GM19468 (cell line): Measurements from ENCODE around the gene NKX1-2.

ENCODE experiments used
- ATAC-seq: cut with Tn5 transposase; IDR thresholded peaks from one replicate; pipeline ENCODE4 v1.9.1; 2021; ENCODE audit warnings: mild to moderate bottlenecking, moderate library complexity, moderate number of reproducible peaks; ENCODE audit not compliant: unreplicated experiment; ENCODE audit errors: extremely low read depth

Gene NKX1-2

GRCh38 chr10:124477614-124478363 is 28.0 kb upstream of the NKX1-2 start:
- no peak for ATAC-seq

- ATAC-seq = no peak
Observed at GRCh38 chr10:124476043-124476725, 26.3 kb upstream of the NKX1-2 start.

- no peak for ATAC-seq
Observed at GRCh38 chr10:124474514-124475070, 24.8 kb upstream of the NKX1-2 start.

GRCh38 chr10:124473070-124473469 is 23.2 kb upstream of the NKX1-2 start:
- ATAC-seq = no peak

GRCh38 chr10:124472071-124472470 is 22.2 kb upstream of the NKX1-2 start:
- no peak for ATAC-seq

GRCh38 chr10:124470544-124471434 is 21.0 kb upstream of the NKX1-2 start:
- ATAC-seq = no peak

DNA sequence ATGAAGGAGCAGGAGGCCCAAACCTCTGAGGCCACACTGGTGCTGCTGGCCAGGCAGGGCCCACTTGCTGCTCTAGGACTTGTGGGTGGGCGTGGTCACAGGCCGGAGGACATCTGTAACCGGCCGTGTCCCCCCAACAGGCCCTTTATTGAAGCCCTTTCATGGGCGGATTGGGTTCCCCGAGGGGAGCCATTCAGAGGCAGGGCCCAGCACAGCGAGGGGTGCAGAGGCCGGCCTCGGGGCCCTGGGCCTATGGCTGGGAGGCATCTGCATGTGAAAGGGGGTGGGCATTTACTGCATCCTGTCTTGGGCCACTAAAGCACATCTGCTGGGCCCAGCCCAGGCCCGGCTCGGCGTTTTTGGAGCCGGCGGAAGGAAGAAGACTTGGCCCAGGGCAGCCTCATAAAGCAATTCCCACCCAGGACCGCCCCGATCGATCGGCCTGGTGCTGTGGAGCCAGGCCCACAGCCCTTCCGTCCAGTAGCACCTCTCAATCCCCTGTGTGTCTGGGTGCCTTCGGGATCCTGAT is 20.2 kb upstream of the NKX1-2 start:
- no peak for ATAC-seq

DNA sequence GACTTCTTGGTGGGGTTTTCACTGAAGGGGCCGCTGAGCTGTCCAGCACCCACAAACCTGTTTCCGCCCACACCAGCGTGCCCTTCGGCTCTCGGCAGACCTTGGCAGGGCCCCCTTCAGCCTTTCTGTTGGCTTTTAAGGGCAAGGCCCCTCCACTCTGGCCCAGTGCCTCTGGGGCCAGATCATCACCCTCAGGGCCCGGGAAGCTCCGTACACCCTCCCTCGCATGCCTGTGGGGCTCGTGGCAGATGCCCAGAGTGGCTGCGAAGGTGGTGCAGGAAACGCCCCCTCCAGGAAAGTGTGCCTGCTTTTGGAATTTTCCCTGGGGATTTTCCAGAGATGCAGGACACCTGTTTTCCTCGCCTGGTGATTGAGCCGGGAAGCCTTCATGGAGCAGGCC is 18.8 kb upstream of the NKX1-2 start:
- no peak for ATAC-seq

DNA sequence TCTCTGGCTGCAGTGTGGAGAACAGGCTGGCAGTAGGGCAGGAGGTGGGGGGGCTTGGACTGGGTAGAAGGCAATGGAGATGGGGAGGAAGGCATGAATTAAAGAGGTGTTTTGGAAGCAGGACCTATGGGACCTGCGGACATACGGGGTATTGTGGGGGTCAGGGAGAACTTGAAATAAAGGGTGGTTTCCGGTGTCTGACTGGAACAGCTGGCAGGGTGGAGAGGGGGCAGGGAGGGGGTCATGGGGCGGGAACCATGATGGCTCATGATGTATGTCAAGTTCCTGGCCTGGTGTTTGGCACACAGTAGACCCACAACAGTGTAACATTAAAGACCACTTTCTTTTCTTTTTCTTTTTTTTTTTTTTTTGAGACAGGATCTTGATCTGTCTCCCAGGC is 17.3 kb upstream of the NKX1-2 start:
- no peak for ATAC-seq

DNA sequence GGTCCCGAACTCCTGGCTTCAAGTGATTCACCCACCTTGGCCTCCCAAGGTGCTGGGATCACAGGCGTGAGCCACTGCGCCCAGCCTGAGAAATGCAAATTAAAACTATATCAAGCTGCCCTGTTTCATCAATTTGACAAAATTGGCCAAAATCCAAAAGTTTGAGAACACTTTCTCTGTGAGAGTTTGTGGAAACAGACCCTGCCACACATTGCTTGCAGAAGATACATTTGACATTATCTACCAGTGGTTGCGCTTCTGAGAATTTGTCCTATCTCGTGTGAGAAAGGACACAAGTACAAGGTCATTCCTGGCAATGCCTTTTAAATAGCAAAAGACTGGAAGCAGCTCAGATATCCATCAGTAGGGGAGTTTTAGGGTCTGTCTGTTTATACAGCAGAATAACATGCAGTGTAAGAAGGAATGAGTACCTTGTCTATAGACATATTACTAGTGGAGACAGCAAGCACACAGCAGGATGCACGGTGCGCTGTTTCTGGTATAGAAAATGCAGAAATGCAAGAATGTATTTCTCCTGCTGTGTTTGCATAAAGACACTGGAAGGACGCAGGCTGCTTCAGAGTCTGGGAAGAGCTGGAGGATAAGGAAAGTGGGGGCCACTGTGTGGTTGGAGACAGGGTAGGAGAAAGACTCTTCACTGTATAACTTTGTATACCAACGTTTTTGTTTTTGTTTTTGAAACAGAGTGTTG is 16.1 kb upstream of the NKX1-2 start:
- ATAC-seq = no peak

DNA sequence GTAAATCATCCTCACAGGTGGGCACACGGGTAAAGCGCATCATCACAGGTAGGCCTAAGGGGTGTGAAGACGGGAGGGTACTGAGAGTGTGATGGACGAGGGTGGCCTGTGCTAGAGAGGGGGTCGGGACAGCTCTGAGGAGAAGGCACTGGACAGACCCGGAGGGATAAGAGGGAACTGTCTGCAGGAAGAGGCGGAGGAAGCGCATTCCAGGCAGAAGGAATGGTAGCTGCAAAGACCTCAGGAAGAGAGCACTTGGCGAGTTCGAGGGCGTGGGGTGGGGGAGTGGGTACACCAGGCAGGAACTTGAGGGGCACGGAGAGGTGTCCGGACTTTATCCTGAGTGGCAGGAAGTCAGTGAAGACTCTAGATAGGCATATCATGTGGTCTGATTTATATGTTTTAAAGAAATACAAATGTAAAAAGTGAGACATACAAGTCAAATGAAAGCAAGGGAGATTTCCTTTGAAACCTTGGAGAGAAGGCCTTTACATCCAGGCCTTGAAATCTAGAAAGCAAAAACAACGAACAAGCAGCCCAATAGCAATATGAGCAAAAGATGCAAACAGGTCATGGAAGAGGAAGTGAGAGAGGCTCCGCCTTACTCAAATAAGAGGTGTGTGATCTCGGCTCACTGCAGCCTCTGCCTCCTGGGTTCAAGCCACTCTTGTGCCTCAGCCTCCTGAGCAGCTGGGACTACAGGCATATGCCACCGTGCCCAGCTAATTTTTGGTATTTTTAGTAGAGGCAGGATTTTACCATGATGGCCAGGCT is 15.4 kb upstream of the NKX1-2 start:
- ATAC-seq = no peak

- ATAC-seq = no peak
Observed at GRCh38 chr10:124464028-124464965, 14.5 kb upstream of the NKX1-2 start.

- ATAC-seq = no peak
Observed at GRCh38 chr10:124462348-124462695, 12.5 kb upstream of the NKX1-2 start.

DNA sequence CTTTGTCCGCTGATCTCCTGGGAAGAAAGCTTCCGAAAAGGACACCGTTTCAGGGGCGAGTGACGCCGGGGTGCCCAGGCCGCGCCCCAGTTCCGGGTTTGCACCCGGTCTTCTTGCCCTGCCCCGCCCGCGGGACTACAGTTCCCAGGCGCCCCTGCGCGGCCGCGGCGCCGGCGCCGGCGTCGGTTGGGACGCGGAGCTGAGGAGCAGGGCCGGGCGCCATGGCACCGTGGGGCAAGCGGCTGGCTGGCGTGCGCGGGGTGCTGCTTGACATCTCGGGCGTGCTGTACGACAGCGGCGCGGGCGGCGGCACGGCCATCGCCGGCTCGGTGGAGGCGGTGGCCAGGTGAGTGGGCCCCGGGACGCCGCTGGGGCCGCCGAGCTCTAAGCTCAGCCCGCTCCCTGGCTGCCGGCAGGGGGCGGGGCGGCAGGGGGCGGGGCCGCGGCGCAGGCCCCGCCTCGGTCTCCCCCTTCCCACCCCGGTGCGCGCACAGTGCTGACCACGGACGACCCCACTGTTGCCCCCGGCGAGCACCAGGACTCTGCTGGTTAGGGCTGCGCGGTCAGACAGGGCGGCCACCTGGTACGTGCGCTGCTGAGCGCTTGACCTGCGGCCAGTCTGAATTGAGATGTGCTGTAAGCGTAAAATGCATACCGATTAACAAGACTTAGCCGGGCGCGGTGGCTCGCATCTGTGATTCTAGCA is 12.0 kb upstream of the NKX1-2 start, which contains the start of gene LHPP:
Gene LHPP (plus strand): TSS at position 182 of the 706 bp plus-strand sequence. CDS start 40 bp downstream, at position 222.
- peak; percentile 96 for ATAC-seq

- ATAC-seq = no peak
Observed at GRCh38 chr10:124460144-124460543, 10.3 kb upstream of the NKX1-2 start.

- ATAC-seq = no peak
Observed at GRCh38 chr10:124459395-124459794, 9.6 kb upstream of the NKX1-2 start.

DNA sequence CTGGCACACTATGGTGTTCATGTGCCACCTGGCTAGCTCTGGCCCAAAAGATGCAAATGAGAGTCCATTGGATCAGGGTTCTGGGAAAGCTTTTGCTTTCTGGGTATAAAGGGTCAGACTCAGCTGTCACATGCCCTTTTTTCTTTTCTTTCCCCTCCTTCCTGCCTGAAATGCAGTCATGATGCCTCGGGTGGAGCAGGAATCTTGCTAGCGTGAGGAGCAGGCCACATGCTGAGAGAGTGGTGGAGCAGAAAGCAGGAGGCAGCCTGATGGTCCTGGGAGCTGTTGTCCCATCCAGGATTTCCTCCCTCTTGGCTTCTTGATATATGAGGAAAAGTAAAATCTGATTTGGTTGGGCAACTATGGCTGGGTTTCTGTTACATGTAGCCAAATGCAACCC is 9.1 kb upstream of the NKX1-2 start:
- ATAC-seq = no peak
